HEK293 (cell line): ENCODE measurements around the gene TSPEAR.

Experiments used
- CTCF ChIA-PET: fragments of 350-600 bp; formaldehyde crosslinking; extraction: SDS; loops from one replicate; lab custom pipeline; 2021; ENCODE audit warnings: antibody characterized with exemption; lab: Yijun Ruan, JAX
- POLR2A ChIA-PET: fragments of 300-600 bp; formaldehyde crosslinking; extraction: SDS; loops from one replicate; lab custom pipeline; 2020; ENCODE audit warnings: antibody characterized with exemption, inconsistent platforms; lab: Yijun Ruan, JAX
- H3K27ac ChIP-seq: fragments of 200-500 bp; sonication (Bioruptor generic); 2 replicates; pipeline ENCODE4 v1.5.1; 2014; ENCODE audit warnings: low read depth, low read length, control low read depth, inconsistent platforms; ENCODE audit errors: extremely low read depth
- H3K36me3 ChIP-seq, 2 experiments: fragments of 200-500 bp in 1 of 2; sonication (Bioruptor generic) in 1 of 2; 1 replicate in 1 of 2; 2 replicates in 1 of 2; pipeline ENCODE4 v1.5.1; 2014 to 2017; ENCODE audit warnings: inconsistent platforms in 2 of 2, low read length in 2 of 2; ENCODE audit not compliant: control insufficient read depth in 2 of 2, insufficient read depth in 1 of 2
- H3K4me1 ChIP-seq: fragments of 200-500 bp; sonication (Bioruptor generic); 2 replicates; pipeline ENCODE4 v1.5.1; 2014; ENCODE audit warnings: mild to moderate bottlenecking, low read length, inconsistent platforms; ENCODE audit not compliant: control insufficient read depth, insufficient read depth
- H3K4me3 ChIP-seq: 2 replicates; pipeline ENCODE4 v1.5.1; 2011; ENCODE audit warnings: low read depth, mild to moderate bottlenecking, control low read depth, low read length, moderate library complexity
- H3K9me3 ChIP-seq: fragments of 200-500 bp; sonication (Bioruptor generic); 2 replicates; pipeline ENCODE4 v1.5.1; 2014; ENCODE audit warnings: low read depth, low read length, inconsistent platforms; ENCODE audit not compliant: control insufficient read depth, insufficient read depth
- GLI4 ChIP-seq: fragments of 450-650 bp; formaldehyde crosslinking; IDR thresholded peaks from 2 replicates; pipeline ENCODE4 v1.5.1; 2016; ENCODE audit warnings: missing biosample characterization, missing genetic modification characterization
- HOXA7 ChIP-seq: sonication (generic); formaldehyde crosslinking; IDR thresholded peaks from 2 replicates; pipeline ENCODE4 v1.8.1; 2022; ENCODE audit warnings: missing genetic modification reagents, borderline replicate concordance
- OVOL3 ChIP-seq: fragments of 450-650 bp; formaldehyde crosslinking; IDR thresholded peaks from 2 replicates; pipeline ENCODE4 v1.5.1; 2016; ENCODE audit warnings: missing biosample characterization, missing genetic modification characterization
- PRDM1 ChIP-seq: fragments of 450-650 bp; formaldehyde crosslinking; IDR thresholded peaks from 2 replicates; pipeline ENCODE4; 2016; ENCODE audit warnings: missing biosample characterization, missing genetic modification characterization
- REPIN1 ChIP-seq: fragments of 450-650 bp; formaldehyde crosslinking; IDR thresholded peaks from 2 replicates; pipeline ENCODE4 v1.5.1; 2017; ENCODE audit warnings: missing biosample characterization, missing genetic modification characterization, low read depth
- TSHZ1 ChIP-seq: fragments of 450-650 bp; formaldehyde crosslinking; IDR thresholded peaks from 2 replicates; pipeline ENCODE4 v1.5.1; 2016; ENCODE audit warnings: missing biosample characterization, missing genetic modification characterization, borderline replicate concordance
- ZBTB11 ChIP-seq: fragments of 450-650 bp; formaldehyde crosslinking; conservative IDR thresholded peaks from 2 replicates; pipeline ENCODE4 v1.5.1; 2016; ENCODE audit warnings: low read depth, missing biosample characterization, missing genetic modification characterization
- ZBTB49 ChIP-seq: fragments of 450-650 bp; formaldehyde crosslinking; IDR thresholded peaks from 2 replicates; pipeline ENCODE4 v1.5.1; 2016; ENCODE audit warnings: missing biosample characterization, missing genetic modification characterization, low read depth
- ZFP3 ChIP-seq: fragments of 450-650 bp; formaldehyde crosslinking; IDR thresholded peaks from 2 replicates; pipeline ENCODE4 v1.5.1; 2016; ENCODE audit warnings: low read depth, missing biosample characterization, missing genetic modification characterization
- ZNF140 ChIP-seq: fragments of 450-650 bp; formaldehyde crosslinking; IDR thresholded peaks from 2 replicates; pipeline ENCODE4 v1.5.1; 2016; ENCODE audit warnings: missing biosample characterization, missing genetic modification characterization
- ZNF175 ChIP-seq: fragments of 450-650 bp; formaldehyde crosslinking; IDR thresholded peaks from 2 replicates; pipeline ENCODE4 v1.5.1; 2016; ENCODE audit warnings: missing biosample characterization, missing genetic modification characterization
- ZNF23 ChIP-seq: fragments of 450-650 bp; formaldehyde crosslinking; IDR thresholded peaks from 2 replicates; pipeline ENCODE4 v1.5.1; 2016; ENCODE audit warnings: missing biosample characterization, missing genetic modification characterization, borderline replicate concordance
- ZNF335 ChIP-seq: fragments of 450-650 bp; formaldehyde crosslinking; conservative IDR thresholded peaks from 2 replicates; pipeline ENCODE4 v1.5.1; 2016; ENCODE audit warnings: missing biosample characterization, missing genetic modification characterization
- ZNF529 ChIP-seq: fragments of 450-650 bp; formaldehyde crosslinking; IDR thresholded peaks from 2 replicates; pipeline ENCODE4 v1.5.1; 2017; ENCODE audit warnings: missing genetic modification characterization, missing biosample characterization; ENCODE audit not compliant: insufficient replicate concordance
- ZNF621 ChIP-seq: fragments of 450-650 bp; formaldehyde crosslinking; IDR thresholded peaks from 2 replicates; pipeline ENCODE4 v1.5.1; 2017; ENCODE audit warnings: missing biosample characterization, missing genetic modification characterization
- ZNF623 ChIP-seq: fragments of 450-650 bp; formaldehyde crosslinking; IDR thresholded peaks from 2 replicates; pipeline ENCODE4 v1.5.1; 2016; ENCODE audit warnings: missing biosample characterization, missing genetic modification characterization
- ZNF645 ChIP-seq: fragments of 450-650 bp; formaldehyde crosslinking; IDR thresholded peaks from 2 replicates; pipeline ENCODE4; 2016; ENCODE audit warnings: missing biosample characterization, missing genetic modification characterization
- ZNF792 ChIP-seq: fragments of 450-650 bp; formaldehyde crosslinking; IDR thresholded peaks from 2 replicates; pipeline ENCODE4 v1.5.1; 2016; ENCODE audit warnings: missing biosample characterization, missing genetic modification characterization

The TSPEAR gene

GRCh38 chr21:44753357-44753756, 42.0 kb upstream of the TSPEAR start (continued):
- TF ChIP-seq ZNF645 (tag by site-specific recombination), result no peak
- no peak for TF ChIP-seq REPIN1 (tag by site-specific recombination)
- no peak for TF ChIP-seq HOXA7 (CRISPR knock-in tag)
- no peak for TF ChIP-seq ZBTB49 (tag by site-specific recombination)
- TF ChIP-seq OVOL3, result no peak

- POLR2A ChIA-PET, result no interaction called here
- Histone ChIP-seq H3K9me3 (no peaks in the 10 kb centered on the region), H3K36me3 (no peaks in the 10 kb centered on the region), H3K4me1 (no peaks in the 10 kb centered on the region), H3K4me3 (no peak overlapping the region), H3K27ac (no peak overlapping the region)
- CTCF ChIA-PET, result interaction anchor here (0.7 kb wide), 1 partner anchor 12 kb away, joined by 4 read pairs; no protein-coding TSS in a partner anchor
- TF ChIP-seq TSHZ1 (tag by site-specific recombination) (no peak), ZNF623 (no peak), ZNF792 (tag by site-specific recombination) (no peak), ZNF175 (tag by site-specific recombination) (no peak), ZFP3 (tag by site-specific recombination) (no peak), ZNF335 (tag by site-specific recombination) (no peak), PRDM1 (tag by site-specific recombination) (no peak), ZNF621 (tag by site-specific recombination) (no peak), ZBTB11 (tag by site-specific recombination) (no peak), ZNF140 (no peak), ZNF23 (no peak), ZNF529 (tag by site-specific recombination) (no peak), GLI4 (tag by site-specific recombination) (no peak)
Observed at GRCh38 chr21:44752671-44753235, 41.4 kb upstream of the TSPEAR start.
